IPS-18c (cell line): Measurements from ENCODE around the gene TP53I11.

Experiments used
- H3K4me3 ChIP-seq: 2 replicates; pipeline ENCODE4 v1.7.0; 2013; ENCODE audit warnings: low read depth, mild to moderate bottlenecking, low read length, moderate library complexity; ENCODE audit not compliant: insufficient read depth
- H3K9me3 ChIP-seq: one replicate; pipeline ENCODE4 v1.6.1; 2013; ENCODE audit warnings: mild to moderate bottlenecking, low read length, moderate library complexity; ENCODE audit not compliant: control insufficient read depth, insufficient read depth

Gene TP53I11

GRCh38 chr11:44980533-44981427 is 30.1 kb upstream of the TP53I11 start:
- peaks cover 2% of the 10 kb centered on the region for H3K9me3 ChIP-seq
- no peak overlapping the region for H3K4me3 ChIP-seq

DNA sequence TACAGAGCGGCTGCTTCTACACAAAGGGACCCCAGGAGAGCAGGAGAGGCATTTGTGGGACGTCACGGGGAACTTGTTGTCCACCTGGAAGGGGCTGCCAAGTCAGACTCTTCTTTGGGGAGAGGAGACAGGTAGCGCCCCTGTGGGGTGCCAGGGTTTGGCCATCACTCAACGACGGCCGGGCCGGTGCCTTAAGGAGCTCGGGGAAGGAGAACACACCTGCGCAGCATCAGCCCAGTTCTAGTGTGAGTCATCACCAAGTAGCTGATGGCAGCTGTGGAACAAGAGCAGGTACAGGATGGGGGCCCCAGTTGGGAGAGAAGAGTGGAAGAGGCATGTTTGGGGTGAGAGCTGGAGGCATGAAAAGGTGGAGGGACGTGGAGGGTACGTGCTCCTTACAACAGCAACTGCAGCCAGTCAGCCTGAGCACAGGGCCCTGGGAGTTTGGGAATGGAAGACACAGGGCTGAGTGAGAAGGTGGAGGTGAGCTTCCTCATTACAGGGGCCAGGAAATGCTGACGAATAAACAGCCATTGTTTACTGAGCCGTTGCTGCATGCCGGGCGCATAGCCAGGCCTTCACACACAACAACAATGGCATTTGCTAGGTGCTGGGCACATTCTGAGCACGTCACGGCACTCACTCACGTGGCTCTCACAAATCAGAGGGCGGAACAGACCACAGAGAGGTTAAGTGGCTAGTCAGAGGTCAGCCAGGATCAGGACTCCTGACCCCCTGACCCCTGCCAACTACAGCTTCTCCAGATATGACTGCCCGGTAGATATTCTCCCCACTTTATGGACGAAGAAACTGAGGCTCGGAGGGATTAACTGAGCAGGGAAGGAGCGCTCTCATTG is 29.1 kb upstream of the TP53I11 start:
- Histone ChIP-seq H3K9me3 (peaks cover 2% of the 10 kb centered on the region), H3K4me3 (no peak overlapping the region)

DNA sequence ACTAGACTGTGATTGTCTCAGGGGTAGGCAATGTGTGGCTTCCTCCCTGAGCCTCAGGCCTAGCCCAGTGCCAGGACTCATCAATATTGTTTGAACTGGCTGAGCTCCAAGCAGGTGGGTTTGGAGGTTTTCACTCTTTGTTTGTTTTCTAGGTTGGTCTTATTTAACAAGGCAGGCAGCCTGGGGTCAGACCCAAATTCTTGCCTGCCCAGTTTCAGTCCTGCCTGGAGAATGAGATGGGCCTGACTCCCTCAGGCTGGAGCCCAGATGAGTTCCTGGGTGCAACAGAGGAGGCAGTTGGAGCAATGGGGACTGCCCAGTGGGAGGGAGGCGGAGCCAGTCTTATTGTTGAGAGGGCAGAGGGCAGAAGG is 28.3 kb upstream of the TP53I11 start:
- H3K9me3 ChIP-seq, result peaks cover 2% of the 10 kb centered on the region
- no peak overlapping the region for H3K4me3 ChIP-seq

DNA sequence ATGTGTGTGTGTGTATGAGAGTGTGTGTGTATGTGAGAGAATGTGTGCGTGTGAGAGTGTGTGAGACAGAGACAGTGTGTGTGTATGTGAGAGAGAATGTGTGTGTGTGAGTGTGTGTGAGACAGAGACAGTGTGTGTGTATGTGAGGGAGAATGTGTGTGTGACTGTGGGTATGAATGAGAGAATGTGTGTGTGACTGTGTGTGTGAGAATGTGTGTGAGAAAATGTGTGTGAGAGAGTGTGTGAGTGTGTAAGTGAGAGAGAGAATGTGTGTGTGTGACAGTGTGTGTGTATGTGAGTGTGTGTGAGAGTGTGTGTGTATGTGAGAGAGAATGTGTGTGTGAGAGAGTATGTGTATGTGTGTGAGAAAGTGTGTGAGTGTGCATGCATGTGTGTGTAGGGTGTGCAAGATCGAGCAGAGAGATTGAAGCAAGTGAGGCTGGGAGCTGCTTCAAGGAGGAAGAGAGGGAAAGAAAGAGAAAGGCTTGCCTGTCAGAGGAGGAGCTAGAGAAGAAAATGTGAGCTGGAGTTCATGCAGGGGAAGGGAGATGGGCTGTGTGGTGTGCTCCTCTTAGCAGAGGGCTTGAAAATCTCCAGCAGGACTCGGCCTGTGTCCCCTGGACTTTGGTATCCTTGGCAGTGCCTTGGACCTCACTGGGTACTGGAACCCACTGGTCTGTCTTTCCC is 27.7 kb upstream of the TP53I11 start:
- Histone ChIP-seq H3K4me3 (no peak overlapping the region), H3K9me3 (peaks cover 2% of the 10 kb centered on the region)

- Histone ChIP-seq H3K4me3 (no peak overlapping the region), H3K9me3 (peaks cover 2% of the 10 kb centered on the region)
Measured at GRCh38 chr11:44977493-44977984, 26.9 kb upstream of the TP53I11 start.

- H3K9me3 ChIP-seq, result peaks cover 2% of the 10 kb centered on the region
- H3K4me3 ChIP-seq, result no peak overlapping the region
Measured at GRCh38 chr11:44976576-44976975, 25.9 kb upstream of the TP53I11 start.

GRCh38 chr11:44974402-44975000 is 23.8 kb upstream of the TP53I11 start:
- no peaks in the 10 kb centered on the region for H3K9me3 ChIP-seq
- no peak overlapping the region for H3K4me3 ChIP-seq

DNA sequence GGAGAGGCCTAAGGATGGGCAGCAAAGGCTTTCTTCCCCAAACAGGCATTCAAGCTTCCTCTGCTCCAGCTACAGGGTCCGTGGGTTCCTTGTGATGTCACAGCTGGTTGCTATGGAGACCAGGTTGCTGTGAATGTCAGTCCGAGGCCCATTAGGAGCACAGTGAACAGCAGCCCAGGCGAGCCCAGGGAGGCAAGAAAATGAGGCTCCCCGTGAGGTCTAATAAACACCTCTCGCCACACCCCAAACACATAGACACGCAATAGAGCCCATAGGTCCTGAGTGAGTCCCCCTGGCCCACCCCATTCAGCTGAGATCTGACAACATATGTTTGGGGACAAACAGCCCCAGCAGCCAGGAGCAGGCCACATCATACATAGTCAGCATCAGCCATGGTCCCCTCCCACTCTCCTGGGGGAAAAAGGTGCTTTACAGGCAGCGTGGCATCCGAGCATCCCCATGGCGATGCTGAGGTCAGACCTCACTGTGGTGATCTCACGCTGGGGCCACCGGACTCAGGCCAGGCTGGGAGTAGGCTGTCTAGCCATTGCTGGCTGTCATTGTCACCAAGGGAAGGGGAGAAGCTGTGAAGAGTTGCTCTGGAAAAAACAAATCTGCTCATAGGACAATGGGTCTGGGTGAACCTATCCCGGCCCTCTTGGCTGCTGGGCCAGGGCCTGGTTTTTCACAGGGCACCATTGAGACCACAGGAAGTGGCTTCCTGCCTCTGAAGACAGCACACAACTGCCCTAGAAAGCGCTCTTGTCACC is 23.1 kb upstream of the TP53I11 start:
- H3K4me3 ChIP-seq, result no peak overlapping the region
- no peaks in the 10 kb centered on the region for H3K9me3 ChIP-seq

DNA sequence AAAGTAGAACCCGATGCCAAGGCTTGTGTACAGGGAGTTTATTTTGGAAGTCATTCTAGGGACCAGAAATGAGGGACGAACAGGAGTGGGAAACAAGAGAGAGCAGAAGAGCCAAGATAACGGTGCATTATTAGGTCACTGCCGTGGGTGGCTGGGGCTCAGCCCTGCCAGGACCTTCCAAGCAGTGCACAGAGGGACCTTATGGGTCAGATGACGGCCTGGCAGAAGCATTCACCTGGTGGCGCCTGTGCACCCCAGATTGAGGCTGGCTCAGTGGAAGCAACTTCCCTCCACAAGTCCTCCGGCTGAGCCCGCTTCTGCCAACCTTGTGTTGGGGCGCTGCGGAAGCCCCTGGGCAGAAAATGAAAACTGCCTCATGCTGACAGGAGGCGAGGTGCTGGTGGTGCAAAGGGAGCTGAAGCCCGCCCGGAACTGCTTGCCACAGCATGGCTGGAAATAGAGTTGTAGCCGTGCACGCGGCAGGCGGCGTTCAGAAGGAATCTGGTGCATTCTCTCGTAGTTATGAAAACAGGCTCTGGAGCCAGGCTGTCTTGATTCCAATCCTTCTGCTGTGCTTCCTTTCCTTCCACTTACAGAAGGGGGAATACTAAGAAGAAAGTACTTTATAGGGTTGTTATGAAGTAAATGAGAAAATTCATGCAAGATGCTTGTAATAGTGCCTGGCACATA is 22.2 kb upstream of the TP53I11 start:
- Histone ChIP-seq H3K9me3 (no peaks in the 10 kb centered on the region), H3K4me3 (no peak overlapping the region)

GRCh38 chr11:44971185-44971584 is 20.5 kb upstream of the TP53I11 start:
- Histone ChIP-seq H3K4me3 (no peak overlapping the region), H3K9me3 (no peaks in the 10 kb centered on the region)

- H3K4me3 ChIP-seq, result no peak overlapping the region
- H3K9me3 ChIP-seq, result no peaks in the 10 kb centered on the region
Measured at GRCh38 chr11:44970293-44970692, 19.6 kb upstream of the TP53I11 start.

DNA sequence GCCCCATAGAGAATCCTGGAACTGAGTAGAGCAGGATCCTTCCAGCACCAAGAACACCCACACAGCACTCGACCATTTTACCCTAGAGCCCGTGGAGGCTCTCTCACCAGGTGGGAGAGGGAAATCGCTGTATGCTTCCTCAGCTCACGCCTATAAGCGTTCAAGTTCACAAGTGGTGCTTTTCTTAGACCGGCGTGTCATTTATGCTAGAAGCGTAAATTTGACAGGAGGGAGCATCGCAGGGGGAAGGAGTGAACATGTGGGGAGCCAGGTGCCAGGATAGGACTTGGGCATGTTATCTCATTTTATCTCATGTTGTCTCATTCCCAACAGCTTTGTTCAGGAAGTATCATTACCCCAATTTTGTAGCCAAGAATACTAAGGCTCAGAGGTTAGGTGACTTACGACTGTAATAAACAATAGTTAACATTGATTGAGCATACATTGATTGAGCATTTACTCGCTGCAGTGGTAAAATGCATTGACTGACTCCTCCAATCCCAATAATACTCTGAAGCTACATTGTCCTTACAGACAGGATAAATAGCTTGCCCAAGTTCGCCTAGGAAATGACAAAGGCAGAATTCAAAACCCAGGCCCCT is 19.1 kb upstream of the TP53I11 start:
- no peaks in the 10 kb centered on the region for H3K9me3 ChIP-seq
- H3K4me3 ChIP-seq, result no peak overlapping the region

DNA sequence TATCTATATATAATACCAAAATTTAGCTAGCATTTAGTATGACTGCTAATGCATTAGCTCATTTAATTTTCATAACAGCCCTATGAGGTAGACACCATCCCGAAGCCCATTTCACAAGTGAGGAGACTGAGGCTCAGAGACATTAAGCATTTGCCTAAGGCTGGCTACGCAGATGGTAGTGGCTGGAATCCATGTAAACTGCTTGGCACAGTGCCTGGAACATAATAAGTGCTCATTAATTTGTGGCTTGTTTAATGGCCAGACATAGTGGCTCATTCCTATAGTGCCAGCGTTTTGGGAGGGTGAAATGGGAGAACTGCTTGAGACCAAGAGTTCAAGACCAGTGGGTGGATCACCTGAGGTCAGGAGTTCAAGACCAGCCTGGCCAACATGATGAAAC is 17.8 kb upstream of the TP53I11 start:
- Histone ChIP-seq H3K9me3 (no peaks in the 10 kb centered on the region), H3K4me3 (no peak overlapping the region)

- H3K9me3 ChIP-seq, result no peaks in the 10 kb centered on the region
- H3K4me3 ChIP-seq, result no peak overlapping the region
Measured at GRCh38 chr11:44967930-44968496, 17.3 kb upstream of the TP53I11 start.

- H3K4me3 ChIP-seq, result no peak overlapping the region
- no peaks in the 10 kb centered on the region for H3K9me3 ChIP-seq
Measured at GRCh38 chr11:44966694-44967093, 16.0 kb upstream of the TP53I11 start.
